B cell (primary cell): Measurements from ENCODE around the gene LTBP3. TPM values are rescaled to one million over a fixed set of nuclear protein-coding genes. Genes with fewer than 3 reads are reported as not detected.

Experiments used
- ATAC-seq: fragments of 200-7000 bp; cut with Tn5 transposase; one replicate; pipeline ENCODE4 v1.10.0; 2021; ENCODE audit warnings: low read depth, mild to moderate bottlenecking, moderate number of reproducible peaks, moderate library complexity
- CTCF ChIA-PET: fragments of 350-600 bp; sonication (Branson Sonifier 250); formaldehyde crosslinking; loops from one replicate; lab custom pipeline; 2021; ENCODE audit warnings: antibody characterized with exemption, inconsistent platforms; lab: Charles Lee
- POLR2A ChIA-PET: fragments of 350-600 bp; sonication (Branson Sonifier 250); formaldehyde crosslinking; loops from one replicate; lab custom pipeline; 2021; ENCODE audit warnings: antibody characterized with exemption; lab: Charles Lee
- DNase-seq: peaks from one replicate; pipeline ENCODE4 v3.0.0; 2013
- H2AFZ ChIP-seq: 2 replicates; pipeline ENCODE4 v1.6.1; 2012; ENCODE audit warnings: mild to moderate bottlenecking, low read depth, low read length; ENCODE audit not compliant: insufficient read depth, poor library complexity, severe bottlenecking
- H3K27ac ChIP-seq, 2 donors: 1 replicate in 1 of 2; 2 replicates in 1 of 2; pipeline ENCODE4 v1.5.1; 2012 to 2013; ENCODE audit warnings: low read length in 2 of 2, mild to moderate bottlenecking in 2 of 2, moderate library complexity in 1 of 2
- H3K27me3 ChIP-seq, 4 experiments: fragments of 200-600 bp in 1 of 4; sonication (generic) in 1 of 4; replicated peaks in 1 of 4; 1 replicate in 2 of 4; 2 replicates in 2 of 4; pipeline versions ENCODE4 v1.6.1 to v1.7.0; 2013 to 2016; ENCODE audit warnings: low read length in 3 of 4, mild to moderate bottlenecking in 2 of 4, mixed read lengths in 1 of 4, moderate library complexity in 1 of 4; ENCODE audit not compliant: insufficient read depth in 4 of 4, control insufficient read depth in 3 of 4; ENCODE audit errors: control extremely low read depth in 1 of 4
- H3K36me3 ChIP-seq, 2 experiments: replicated peaks in 1 of 2; 1 replicate in 1 of 2; 2 replicates in 1 of 2; pipeline versions ENCODE4 v1.6.1 to v1.7.1; 2013; ENCODE audit warnings: low read length in 1 of 2; ENCODE audit not compliant: insufficient read depth in 2 of 2, control insufficient read depth in 1 of 2; ENCODE audit errors: control extremely low read depth in 1 of 2, extremely low read depth in 1 of 2
- H3K4me1 ChIP-seq, 2 donors: fragments of 200-600 bp in 1 of 2; sonication (generic) in 1 of 2; 1 replicate in 1 of 2; 2 replicates in 1 of 2; pipeline versions ENCODE4 v1.5.1 to v1.6.1; 2013 to 2017; ENCODE audit warnings: low read length in 2 of 2; ENCODE audit not compliant: control insufficient read depth in 2 of 2, insufficient read depth in 2 of 2
- H3K4me2 ChIP-seq: replicated peaks from 2 replicates; pipeline ENCODE3; 2012; ENCODE audit warnings: mild to moderate bottlenecking, low read depth, low read length; ENCODE audit not compliant: poor library complexity, severe bottlenecking
- H3K4me3 ChIP-seq, 5 experiments: fragments of 200-600 bp in 1 of 5; sonication (generic) in 1 of 5; 1 replicate in 3 of 5; 2 replicates in 2 of 5; pipeline versions ENCODE4 v1.5.1 to v1.7.0; 2011 to 2016; ENCODE audit warnings: low read length in 4 of 5, mild to moderate bottlenecking in 4 of 5, low read depth in 2 of 5, control low read depth in 1 of 5, moderate library complexity in 1 of 5; ENCODE audit not compliant: insufficient read depth in 1 of 5; ENCODE audit errors: control extremely low read depth in 1 of 5, extremely low read depth in 1 of 5
- H3K79me2 ChIP-seq: fragments of 200-600 bp; sonication (generic); one replicate; pipeline ENCODE4 v1.6.0; 2016; ENCODE audit warnings: low read length; ENCODE audit not compliant: control insufficient read depth, insufficient read depth
- H3K9ac ChIP-seq: fragments of 200-600 bp; sonication (generic); 2 replicates; pipeline ENCODE4 v1.6.1; 2017; ENCODE audit warnings: mild to moderate bottlenecking, low read length, moderate library complexity
- H3K9me3 ChIP-seq, 3 donors: one replicate each; pipeline versions ENCODE4 v1.6.1 to v1.7.1; 2013; ENCODE audit warnings: low read length in 2 of 3; ENCODE audit not compliant: control insufficient read depth in 2 of 3, insufficient read depth in 1 of 3; ENCODE audit errors: control extremely low read depth in 1 of 3
- H4K20me1 ChIP-seq: 2 replicates; pipeline ENCODE4 v1.6.0; 2012; ENCODE audit warnings: mild to moderate bottlenecking, low read length; ENCODE audit not compliant: insufficient read depth, control insufficient read depth, poor library complexity, severe bottlenecking
- H3K27ac Mint-ChIP-seq: one replicate; pipeline ENCODE4 v1.8.0; 2021; ENCODE audit warnings: mixed read lengths
- H3K27me3 Mint-ChIP-seq: one replicate; pipeline ENCODE4 v1.8.0; 2021; ENCODE audit warnings: mixed read lengths
- H3K4me1 Mint-ChIP-seq: one replicate; pipeline ENCODE4 v1.8.0; 2021; ENCODE audit warnings: mixed read lengths
- H3K4me3 Mint-ChIP-seq: one replicate; pipeline ENCODE4 v1.8.0; 2021; ENCODE audit warnings: mixed read lengths
- H3K9me3 Mint-ChIP-seq: one replicate; pipeline ENCODE4 v1.8.0; 2022; ENCODE audit warnings: mixed read lengths; ENCODE audit not compliant: insufficient read depth
- CTCF ChIP-seq: fragments of 200-600 bp; IDR thresholded peaks from one replicate; pipeline ENCODE4 v1.8.0; 2022; ENCODE audit warnings: antibody characterized with exemption, mild to moderate bottlenecking
- EZH2 ChIP-seq: IDR thresholded peaks from 2 replicates; pipeline ENCODE4 v1.6.1; 2012; ENCODE audit warnings: borderline replicate concordance, low read depth, mild to moderate bottlenecking, moderate library complexity, low read length; ENCODE audit not compliant: insufficient read depth, poor library complexity, severe bottlenecking
- WGBS: methylation state at CpG from one replicate; pipeline ENCODE4 v1.1.5; 2013; ENCODE audit warnings: missing lambda C conversion rate; ENCODE audit not compliant: insufficient coverage; 5-methylcytosine and 5-hydroxymethylcytosine counted together
- intact Hi-C: fragments of 100-400 bp; cut with micrococcal nuclease; formaldehyde crosslinking; loops from one replicate; pipeline ENCODE4 v1.10.0; 2022
- polyA plus RNA-seq: library from polyadenylated mRNA; depleted of rRNA; stranded (reverse); fragments of >200 nt; gene quantifications from 2 replicates; pipeline ENCODE4 v1.2.3, GENCODE V29; 2012
- total RNA-seq, 2 donors: library from RNA; stranded (reverse); fragments of 120-200 nt in 1 of 2; gene quantifications; 1 replicate in 1 of 2; 2 replicates in 1 of 2; pipeline versions ENCODE4 v1.2.3 to v1.2.4, GENCODE V29; 2013 to 2022

LTBP3 gene
- total and polyA plus RNA-seq, 2 donors (not counting 1 experiment from before 2014, with no cell fraction given): 65.1 to 69.0 TPM

DNA sequence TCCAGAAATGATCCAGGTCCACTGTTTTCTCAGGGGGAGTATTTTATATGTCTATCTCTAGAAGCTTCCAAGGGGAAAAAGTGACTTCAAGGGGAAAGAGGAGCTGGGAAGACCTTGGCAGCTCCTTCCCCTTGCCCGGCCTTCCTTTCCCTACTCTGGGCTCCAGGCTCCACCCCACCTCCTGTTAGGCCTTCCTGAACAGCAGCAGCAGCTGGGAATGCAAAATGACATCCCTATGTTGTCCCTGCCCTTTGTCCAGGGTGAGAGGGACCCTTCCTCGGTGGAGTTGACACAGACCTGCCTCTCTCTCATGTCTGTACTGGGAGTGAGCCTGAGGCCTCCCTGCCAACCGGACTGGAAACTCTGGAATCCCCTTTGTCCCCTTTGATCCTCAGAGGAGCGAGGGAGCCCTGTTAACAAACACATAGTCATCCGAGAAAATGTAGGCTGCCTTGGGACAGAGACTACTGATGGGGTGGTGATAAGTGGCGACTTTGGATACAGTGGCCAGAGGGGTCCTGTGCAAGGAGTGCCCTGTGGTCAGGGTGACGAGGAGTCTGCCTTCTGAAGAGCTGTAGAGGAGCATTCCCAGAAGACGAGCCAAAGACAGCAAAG, 68.3 kb downstream of the LTBP3 start:
- ChIA-PET POLR2A (interaction anchor here (0.5 to 8.8 kb wide), 5 partner anchors 10 to 68 kb away, joined by 3 to 70 read pairs (median 6); partner anchors contain the start of genes MALAT1 and NEAT1), CTCF (interaction anchor here (0.6 to 3.0 kb wide), 2 partner anchors 11 to 21 kb away, joined by 3 to 19 read pairs; no protein-coding TSS in a partner anchor)
- Histone ChIP-seq H3K9ac (no peak overlapping the region), H3K27me3 (no peaks in the 10 kb centered on the region), H3K27ac (no peak overlapping the region), H3K9me3 (no peaks in the 10 kb centered on the region), H3K4me1 (peaks cover 51 to 63% of the 10 kb centered on the region in 2 donors), H4K20me1 (no peaks in the 10 kb centered on the region), H3K4me2 (no peak overlapping the region), H3K4me3 (no peak overlapping the region), H3K36me3 (no peaks in the 10 kb centered on the region), H2AFZ (no peak overlapping the region), H3K79me2 (peaks cover 50% of the 10 kb centered on the region)
- no peak overlapping the region for H3K27ac Mint-ChIP-seq
- TF ChIP-seq CTCF (no peak), EZH2 (no peak)
- WGBS: 99% methylated on average over 5 of the region's 8 CpGs
- peaks cover 65% of the 10 kb centered on the region for H3K4me1 Mint-ChIP-seq
- H3K27me3 Mint-ChIP-seq: no peaks in the 10 kb centered on the region
- ATAC-seq: no peak
- intact Hi-C loops: no loop called here
- no peak for DNase-seq
- no peak overlapping the region for H3K4me3 Mint-ChIP-seq
- no peaks in the 10 kb centered on the region for H3K9me3 Mint-ChIP-seq

DNA sequence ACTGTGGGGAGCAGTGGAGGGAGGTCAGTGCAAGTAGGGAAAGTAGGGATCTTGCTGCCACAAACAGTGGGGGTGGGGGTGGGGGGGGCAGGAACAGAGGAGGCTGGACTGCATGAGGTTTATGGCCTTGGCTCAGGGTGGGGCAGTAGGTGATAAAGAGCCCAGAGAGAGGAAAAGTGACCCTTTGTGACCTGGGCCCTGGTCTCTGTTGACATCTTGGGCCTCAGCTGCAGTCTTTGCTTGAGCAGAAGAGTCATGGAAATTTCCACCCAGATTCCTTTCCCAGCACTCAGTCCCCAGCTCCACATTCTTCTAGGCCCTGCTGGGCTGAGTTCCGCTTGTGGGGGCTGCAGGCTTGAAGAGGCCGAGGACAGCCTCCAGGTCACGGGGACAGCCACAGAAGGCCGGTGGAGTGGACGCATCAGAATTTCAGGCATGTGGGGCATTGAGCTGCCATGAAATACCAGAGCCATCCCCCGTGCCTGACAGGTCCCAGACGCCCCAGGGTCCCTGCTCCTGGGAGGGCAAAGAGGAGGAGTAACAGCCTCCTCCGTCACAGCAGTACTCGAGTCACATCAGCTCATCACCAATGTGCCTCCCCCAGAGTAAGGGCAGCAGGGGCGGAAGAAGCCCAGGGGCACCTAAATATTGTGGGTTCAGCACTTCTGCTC, 69.0 kb downstream of the LTBP3 start:
- no peaks in the 10 kb centered on the region for H3K27me3 Mint-ChIP-seq
- Histone ChIP-seq H3K4me3 (no peak overlapping the region), H3K27me3 (no peaks in the 10 kb centered on the region), H2AFZ (no peak overlapping the region), H3K79me2 (peaks cover 44% of the 10 kb centered on the region), H3K9ac (no peak overlapping the region), H4K20me1 (no peaks in the 10 kb centered on the region), H3K9me3 (no peaks in the 10 kb centered on the region), H3K4me2 (no peak overlapping the region), H3K4me1 (peaks cover 48 to 57% of the 10 kb centered on the region in 2 donors), H3K27ac (no peak overlapping the region), H3K36me3 (no peaks in the 10 kb centered on the region)
- H3K4me1 Mint-ChIP-seq: peaks cover 60% of the 10 kb centered on the region
- no peaks in the 10 kb centered on the region for H3K9me3 Mint-ChIP-seq
- ChIA-PET CTCF (interaction anchor here (1.0 to 3.0 kb wide), 3 partner anchors 8 to 17 kb away, joined by 3 to 19 read pairs (median 10); no protein-coding TSS in a partner anchor), POLR2A (interaction anchor here (0.6 to 8.8 kb wide), 8 partner anchors 10 to 70 kb away, joined by 3 to 70 read pairs (median 6); partner anchors contain the start of gene MALAT1)
- ATAC-seq (no peak), DNase-seq (no peak)
- no peak overlapping the region for H3K4me3 Mint-ChIP-seq
- TF ChIP-seq CTCF (no peak), EZH2 (no peak)
- 97% methylated on average over 6 of the region's 10 CpGs for WGBS
- intact Hi-C loops: no loop called here
- no peak overlapping the region for H3K27ac Mint-ChIP-seq
